ENCODE data around the gene YAF2.
"Not testable (repeated sequence)": the region's sequence is repeated elsewhere in the genome, so short reads cannot be mapped to it uniquely, and the experiment has no call there.

The YAF2 gene

GRCh38 chr12:42237052-42237852, 796 bp downstream of the YAF2 start:
- DNase-seq (ENCODE audit: low spot score) = peak; percentile 50
- TF ChIP-seq CTCF (conservative IDR thresholded peaks at IDR 0.05; ENCODE audit: low read depth) = peak; percentile 70
- H3K27ac ChIP-seq = peak overlapping the region; percentile 81
- ChIA-PET POLR2A (ENCODE audit: low non-redundant PET) (no interaction called here), CTCF (no interaction called here)

GRCh38 chr12:42236017-42236416, 2.0 kb downstream of the YAF2 start:
- no peak overlapping the region for H3K27ac ChIP-seq
- DNase-seq (ENCODE audit: low spot score) = no peak
- TF ChIP-seq CTCF (conservative IDR thresholded peaks at IDR 0.05; ENCODE audit: low read depth) = no peak
- POLR2A ChIA-PET (ENCODE audit: low non-redundant PET) = interaction anchor here (0.6 kb wide), 1 partner anchor 64 kb away, joined by 3 read pairs; no protein-coding TSS in a partner anchor
- CTCF ChIA-PET = no interaction called here

- POLR2A ChIA-PET (ENCODE audit: low non-redundant PET) = interaction anchor here (0.6 kb wide), 1 partner anchor 64 kb away, joined by 3 read pairs; no protein-coding TSS in a partner anchor
- no peak overlapping the region for H3K27ac ChIP-seq
- CTCF ChIA-PET = no interaction called here
- no peak for DNase-seq (ENCODE audit: low spot score)
- TF ChIP-seq CTCF (conservative IDR thresholded peaks at IDR 0.05; ENCODE audit: low read depth) = no peak
Measured at GRCh38 chr12:42235426-42235825, 2.6 kb downstream of the YAF2 start.

- DNase-seq (ENCODE audit: low spot score) = no peak
- POLR2A ChIA-PET (ENCODE audit: low non-redundant PET) = no interaction called here
- CTCF ChIA-PET = no interaction called here
- H3K27ac ChIP-seq = no peak overlapping the region
- TF ChIP-seq CTCF (conservative IDR thresholded peaks at IDR 0.05; ENCODE audit: low read depth) = no peak
Measured at GRCh38 chr12:42234970-42235369, 3.1 kb downstream of the YAF2 start.

- DNase-seq (ENCODE audit: low spot score); CTCF ChIA-PET; H3K27ac ChIP-seq; POLR2A ChIA-PET (ENCODE audit: low non-redundant PET): not testable (repeated sequence)
Measured at GRCh38 chr12:42227525-42227924, 10.5 kb downstream of the YAF2 start.

- POLR2A ChIA-PET (ENCODE audit: low non-redundant PET); CTCF ChIA-PET; DNase-seq (ENCODE audit: low spot score): not testable (repeated sequence)
Measured at GRCh38 chr12:42224501-42224900, 13.5 kb downstream of the YAF2 start.

GRCh38 chr12:42222724-42223123, 15.3 kb downstream of the YAF2 start:
- CTCF ChIA-PET = no interaction called here
- POLR2A ChIA-PET (ENCODE audit: low non-redundant PET) = no interaction called here
- no peak overlapping the region for H3K27ac ChIP-seq
- no peak for TF ChIP-seq CTCF (conservative IDR thresholded peaks at IDR 0.05; ENCODE audit: low read depth)
- DNase-seq (ENCODE audit: low spot score) = no peak

More at GRCh38 chr12:42224501-42224900, 13.5 kb downstream of the YAF2 start:
- H3K27ac ChIP-seq = not testable (repeated sequence)
